Measurements from ENCODE around the gene SLAIN1.

The SLAIN1 gene

GRCh38 chr13:77767413-77767812, 69.9 kb downstream of the SLAIN1 start:
- peaks cover 35% of the 10 kb centered on the region for H3K36me3 Mint-ChIP-seq
- no peak for DNase-seq (ENCODE audit: low spot score in 2 of 2)
- peaks cover 2% of the 10 kb centered on the region for H3K9me3 Mint-ChIP-seq
- no peaks in the 10 kb centered on the region for H3K4me1 Mint-ChIP-seq
- no peak overlapping the region for H3K4me3 Mint-ChIP-seq
- no peak for ATAC-seq
- no peak overlapping the region for H3K27ac Mint-ChIP-seq

- H3K4me3 Mint-ChIP-seq: no peak overlapping the region
- H3K27ac Mint-ChIP-seq: no peak overlapping the region
- H3K9me3 Mint-ChIP-seq: peaks cover 2% of the 10 kb centered on the region
- no peak for DNase-seq (ENCODE audit: low spot score in 2 of 2)
- H3K4me1 Mint-ChIP-seq: no peaks in the 10 kb centered on the region
- no peak for ATAC-seq
- H3K36me3 Mint-ChIP-seq: peaks cover 2% of the 10 kb centered on the region
These were observed 76.7 kb downstream of the SLAIN1 start for GRCh38 chr13:77774181-77774580.

GRCh38 chr13:77776704-77777103, 79.2 kb downstream of the SLAIN1 start:
- Mint-ChIP-seq H3K9me3 (no peaks in the 10 kb centered on the region), H3K4me3 (no peak overlapping the region), H3K4me1 (peaks cover 7% of the 10 kb centered on the region), H3K36me3 (no peaks in the 10 kb centered on the region), H3K27ac (no peak overlapping the region)
- DNase-seq (ENCODE audit: low spot score in 2 of 2) (no peak), ATAC-seq (no peak)

GRCh38 chr13:77779552-77780272, 82.2 kb downstream of the SLAIN1 start:
- no peaks in the 10 kb centered on the region for H3K36me3 Mint-ChIP-seq
- H3K27ac Mint-ChIP-seq: no peak overlapping the region
- no peak overlapping the region for H3K4me3 Mint-ChIP-seq
- ATAC-seq (peak; percentile 78), DNase-seq (ENCODE audit: low spot score in 2 of 2) (no peak)
- peaks cover 7% of the 10 kb centered on the region for H3K4me1 Mint-ChIP-seq
- no peaks in the 10 kb centered on the region for H3K9me3 Mint-ChIP-seq

- ATAC-seq (no peak), DNase-seq (ENCODE audit: low spot score in 2 of 2) (no peak)
- Mint-ChIP-seq H3K4me1 (peaks cover 7% of the 10 kb centered on the region), H3K27ac (no peak overlapping the region), H3K4me3 (no peak overlapping the region), H3K36me3 (no peaks in the 10 kb centered on the region), H3K9me3 (no peaks in the 10 kb centered on the region)
These were observed 84.3 kb downstream of the SLAIN1 start for GRCh38 chr13:77781808-77782207.

GRCh38 chr13:77784515-77784914, 87.0 kb downstream of the SLAIN1 start:
- Mint-ChIP-seq H3K36me3 (no peaks in the 10 kb centered on the region), H3K27ac (no peak overlapping the region), H3K9me3 (no peaks in the 10 kb centered on the region), H3K4me1 (peaks cover 7% of the 10 kb centered on the region), H3K4me3 (no peak overlapping the region)
- DNase-seq (ENCODE audit: low spot score in 2 of 2) (no peak), ATAC-seq (no peak)

GRCh38 chr13:77786695-77787287, 89.3 kb downstream of the SLAIN1 start:
- H3K4me1 Mint-ChIP-seq: no peaks in the 10 kb centered on the region
- peaks cover 8% of the 10 kb centered on the region for H3K9me3 Mint-ChIP-seq
- DNase-seq (ENCODE audit: low spot score in 2 of 2) (no peak), ATAC-seq (no peak)
- no peaks in the 10 kb centered on the region for H3K36me3 Mint-ChIP-seq
- no peak overlapping the region for H3K27ac Mint-ChIP-seq
- no peak overlapping the region for H3K4me3 Mint-ChIP-seq

- ATAC-seq: no peak
- no peaks in the 10 kb centered on the region for H3K36me3 Mint-ChIP-seq
- peaks cover 20% of the 10 kb centered on the region for H3K9me3 Mint-ChIP-seq
- DNase-seq (ENCODE audit: low spot score in 2 of 2): no peak
- H3K4me3 Mint-ChIP-seq: no peak overlapping the region
- H3K27ac Mint-ChIP-seq: no peak overlapping the region
- H3K4me1 Mint-ChIP-seq: no peaks in the 10 kb centered on the region
These were observed 91.9 kb downstream of the SLAIN1 start for GRCh38 chr13:77789376-77789775.

- no peaks in the 10 kb centered on the region for H3K36me3 Mint-ChIP-seq
- H3K4me1 Mint-ChIP-seq: no peaks in the 10 kb centered on the region
- no peak overlapping the region for H3K4me3 Mint-ChIP-seq
- no peaks in the 10 kb centered on the region for H3K9me3 Mint-ChIP-seq
- H3K27ac Mint-ChIP-seq: no peak overlapping the region
- DNase-seq (ENCODE audit: low spot score in 2 of 2) (no peak), ATAC-seq (no peak)
These were observed 102.7 kb downstream of the SLAIN1 start for GRCh38 chr13:77800219-77800618.

GRCh38 chr13:77806518-77806917, 109.0 kb downstream of the SLAIN1 start:
- Mint-ChIP-seq H3K4me1 (no peaks in the 10 kb centered on the region), H3K4me3 (no peak overlapping the region), H3K27ac (no peak overlapping the region), H3K9me3 (no peaks in the 10 kb centered on the region), H3K36me3 (no peaks in the 10 kb centered on the region)
- DNase-seq (ENCODE audit: low spot score in 2 of 2) (no peak), ATAC-seq (no peak)

GRCh38 chr13:77807431-77808135, 110.1 kb downstream of the SLAIN1 start:
- H3K27ac Mint-ChIP-seq: no peak overlapping the region
- no peaks in the 10 kb centered on the region for H3K4me1 Mint-ChIP-seq
- H3K4me3 Mint-ChIP-seq: no peak overlapping the region
- DNase-seq (ENCODE audit: low spot score in 2 of 2) (no peak), ATAC-seq (no peak)
- no peaks in the 10 kb centered on the region for H3K36me3 Mint-ChIP-seq
- H3K9me3 Mint-ChIP-seq: no peaks in the 10 kb centered on the region

GRCh38 chr13:77810430-77810829, 112.9 kb downstream of the SLAIN1 start:
- Mint-ChIP-seq H3K4me3 (no peak overlapping the region), H3K9me3 (no peaks in the 10 kb centered on the region), H3K4me1 (no peaks in the 10 kb centered on the region), H3K27ac (no peak overlapping the region), H3K36me3 (no peaks in the 10 kb centered on the region)
- no peak for DNase-seq (ENCODE audit: low spot score in 2 of 2)
- peak; percentile 47 for ATAC-seq

GRCh38 chr13:77810878-77811277, 113.4 kb downstream of the SLAIN1 start:
- ATAC-seq (no peak), DNase-seq (ENCODE audit: low spot score in 2 of 2) (no peak)
- Mint-ChIP-seq H3K4me3 (no peak overlapping the region), H3K27ac (no peak overlapping the region), H3K9me3 (no peaks in the 10 kb centered on the region), H3K4me1 (no peaks in the 10 kb centered on the region), H3K36me3 (no peaks in the 10 kb centered on the region)

GRCh38 chr13:77811381-77811780, 113.9 kb downstream of the SLAIN1 start:
- Mint-ChIP-seq H3K4me1 (no peaks in the 10 kb centered on the region), H3K27ac (no peak overlapping the region), H3K4me3 (no peak overlapping the region), H3K36me3 (no peaks in the 10 kb centered on the region), H3K9me3 (no peaks in the 10 kb centered on the region)
- ATAC-seq (no peak), DNase-seq (ENCODE audit: low spot score in 2 of 2) (no peak)

- ATAC-seq: no peak
- H3K4me3 Mint-ChIP-seq: no peak overlapping the region
- H3K4me1 Mint-ChIP-seq: no peaks in the 10 kb centered on the region
- H3K9me3 Mint-ChIP-seq: no peaks in the 10 kb centered on the region
- no peak overlapping the region for H3K27ac Mint-ChIP-seq
- no peak for DNase-seq (ENCODE audit: low spot score in 2 of 2)
- no peaks in the 10 kb centered on the region for H3K36me3 Mint-ChIP-seq
These were observed 114.5 kb downstream of the SLAIN1 start for GRCh38 chr13:77811981-77812380.
